Endothelial cell of umbilical vein (primary cell): Measurements from ENCODE around the gene FAM83C. TPM values are rescaled to one million over a fixed set of nuclear protein-coding genes. Genes with fewer than 3 reads are reported as not detected.

Experiments used
- BruUV-seq: library from RNA; stranded (reverse); fragments of 400-500 nt; replicated peaks from 2 replicates; lab custom pipeline; 2021; lab: Mats Ljungman, UMichigan
- CTCF ChIA-PET: fragments of 300-600, 350-600 bp; sonication (Branson Sonifier 250); formaldehyde crosslinking; loops from one replicate; lab custom pipeline; 2021; ENCODE audit warnings: antibody characterized with exemption, inconsistent platforms; lab: Charles Lee
- POLR2A ChIA-PET: fragments of 300-600, 350-600 bp; sonication (Branson Sonifier 250); formaldehyde crosslinking; loops from one replicate; lab custom pipeline; 2021; ENCODE audit warnings: antibody characterized with exemption, inconsistent platforms; lab: Charles Lee
- DNase-seq: peaks from one replicate; pipeline ENCODE4 v3.0.0-alpha.2; 2011; ENCODE audit warnings: low read depth, low spot score
- FAIRE-seq: peaks from 2 replicates; lab custom pipeline; 2011; peaks lifted over from hg19 to GRCh38; lab: Jason Lieb, UNC
- H2AFZ ChIP-seq: 2 replicates; pipeline ENCODE4 v1.6.0; 2012; ENCODE audit warnings: low read depth, low read length, control low read depth, inconsistent platforms
- H3K27ac ChIP-seq: 2 replicates; pipeline ENCODE4 v1.5.1; 2011; ENCODE audit warnings: low read depth, mild to moderate bottlenecking, control low read depth, low read length, moderate library complexity; ENCODE audit not compliant: insufficient read depth
- H3K27me3 ChIP-seq, 2 experiments: 2 replicates each; pipeline versions ENCODE4 v1.6.0 to v1.6.1; 2011; ENCODE audit warnings: low read length in 2 of 2, mixed read lengths in 1 of 2; ENCODE audit not compliant: control insufficient read depth in 2 of 2, insufficient read depth in 2 of 2
- H3K36me3 ChIP-seq, 2 experiments: 2 replicates in 1 of 2; 3 replicates in 1 of 2; pipeline ENCODE4 v1.5.1; 2011; ENCODE audit warnings: low read length in 2 of 2, mild to moderate bottlenecking in 1 of 2, moderate library complexity in 1 of 2; ENCODE audit not compliant: control insufficient read depth in 2 of 2, insufficient read depth in 2 of 2; ENCODE audit errors: extremely low read depth in 1 of 2
- H3K4me1 ChIP-seq: 3 replicates; pipeline ENCODE4 v1.5.1; 2011; ENCODE audit warnings: mild to moderate bottlenecking, low read length; ENCODE audit not compliant: control insufficient read depth, insufficient read depth; ENCODE audit errors: extremely low read depth
- H3K4me2 ChIP-seq: 2 replicates; pipeline ENCODE4 v1.6.1; 2011; ENCODE audit warnings: low read length, control low read depth, mixed read lengths; ENCODE audit not compliant: insufficient read depth
- H3K4me3 ChIP-seq, 3 experiments: fragments of 200-600 bp in 1 of 3; sonication (generic), shearing (Covaris generic) in 1 of 3; replicated peaks in 1 of 3; 2 replicates each; pipeline ENCODE4 v1.5.1; 2011 to 2016; ENCODE audit warnings: control low read depth in 3 of 3, low read length in 3 of 3, mild to moderate bottlenecking in 2 of 3, inconsistent platforms in 1 of 3, low read depth in 1 of 3, moderate library complexity in 1 of 3; ENCODE audit not compliant: insufficient read depth in 1 of 3
- H3K79me2 ChIP-seq: 2 replicates; pipeline ENCODE4 v1.6.0; 2012; ENCODE audit warnings: low read length, inconsistent platforms; ENCODE audit not compliant: control insufficient read depth, insufficient read depth
- H3K9ac ChIP-seq: replicated peaks from 2 replicates; pipeline ENCODE3; 2011; ENCODE audit warnings: low read length, control low read depth; ENCODE audit not compliant: insufficient read depth; ENCODE audit errors: extremely low read depth
- H3K9me1 ChIP-seq: replicated peaks from 3 replicates; pipeline ENCODE4 v1.6.0; 2011; ENCODE audit warnings: mild to moderate bottlenecking, low read length; ENCODE audit not compliant: control insufficient read depth, insufficient read depth; ENCODE audit errors: extremely low read depth
- H3K9me3 ChIP-seq: replicated peaks from 2 replicates; pipeline ENCODE4 v1.5.1; 2012; ENCODE audit warnings: low read length, inconsistent platforms; ENCODE audit not compliant: control insufficient read depth, insufficient read depth
- H4K20me1 ChIP-seq: replicated peaks from 2 replicates; pipeline ENCODE3; 2011; ENCODE audit warnings: mild to moderate bottlenecking, low read length; ENCODE audit not compliant: control insufficient read depth, insufficient read depth; ENCODE audit errors: extremely low read depth
- CTCF ChIP-seq, 2 donors: IDR thresholded peaks; 1 replicate in 1 of 2; 2 replicates in 1 of 2; pipeline ENCODE4 v1.5.1; 2011; ENCODE audit warnings: low read length in 2 of 2, mild to moderate bottlenecking in 2 of 2, moderate library complexity in 2 of 2, control low read depth in 1 of 2, inconsistent platforms in 1 of 2, low read depth in 1 of 2; ENCODE audit not compliant: insufficient read depth in 1 of 2; ENCODE audit errors: extremely low read depth in 1 of 2
- EZH2 ChIP-seq: IDR thresholded peaks from 2 replicates; pipeline ENCODE4 v1.6.1; 2012; ENCODE audit warnings: borderline replicate concordance, low read depth, mild to moderate bottlenecking, moderate library complexity, low read length, inconsistent platforms; ENCODE audit not compliant: severe bottlenecking
- FOS ChIP-seq: IDR thresholded peaks from 2 replicates; pipeline ENCODE4 v1.6.1; 2011; ENCODE audit warnings: mild to moderate bottlenecking, low read length, moderate library complexity, borderline replicate concordance; ENCODE audit not compliant: insufficient read depth
- GATA2 ChIP-seq: IDR thresholded peaks from 2 replicates; pipeline ENCODE4 v1.7.0; 2011; ENCODE audit warnings: low read depth, mild to moderate bottlenecking, moderate library complexity, mixed read lengths, low read length; ENCODE audit not compliant: insufficient read length, insufficient read depth
- JUN ChIP-seq: IDR thresholded peaks from 2 replicates; pipeline ENCODE4 v1.6.1; 2011; ENCODE audit warnings: borderline replicate concordance, low read depth; ENCODE audit not compliant: insufficient read length, insufficient read depth
- MAX ChIP-seq: IDR thresholded peaks from 2 replicates; pipeline ENCODE4 v1.6.1; 2011; ENCODE audit not compliant: insufficient read depth, insufficient read length
- MYC ChIP-seq: IDR thresholded peaks from one replicate; pipeline ENCODE4 v1.6.1; 2011; ENCODE audit warnings: mild to moderate bottlenecking, low read depth, low read length
- POLR2A ChIP-seq: IDR thresholded peaks from 2 replicates; pipeline ENCODE4 v1.6.1; 2012; ENCODE audit warnings: low read depth, mild to moderate bottlenecking, control low read depth, low read length
- POLR2AphosphoS5 ChIP-seq: IDR thresholded peaks from 2 replicates; pipeline ENCODE4 v1.6.1; 2012; ENCODE audit warnings: low read depth, mild to moderate bottlenecking, control low read depth, low read length, moderate library complexity; ENCODE audit not compliant: insufficient read depth
- dilution Hi-C: fragments of 300-500 bp; cut with MboI; formaldehyde crosslinking; loops from one replicate; pipeline ENCODE4 v1.15.0; 2019; ENCODE audit warnings: low sequenced_read_pairs; ENCODE audit not compliant: extremely low pct_ligation_motif_present
- intact Hi-C: fragments of 100-400 bp; cut with micrococcal nuclease; formaldehyde crosslinking; loops from one replicate; pipeline ENCODE4 v1.10.0; 2022
- polyA plus RNA-seq, 4 experiments: library from polyadenylated mRNA; depleted of rRNA in 3 of 4; stranded (reverse) in 3 of 4; unstranded in 1 of 4; fragments of >200 nt; gene quantifications; 2 replicates each; pipeline versions ENCODE4 v1.2.1 to v1.2.3, GENCODE V29; 2011 to 2012; ENCODE audit warnings: missing spikeins in 1 of 4
- total RNA-seq: library from RNA; stranded (reverse); gene quantifications from 2 replicates; pipeline ENCODE4 v1.2.3, GENCODE V29; 2021

The FAM83C gene
- total and polyA plus RNA-seq, 2 donors (not counting 3 experiments of a cell fraction or from before 2014, with no cell fraction given): not detected

GRCh38 chr20:35339007-35339406 is 46.8 kb upstream of the FAM83C start:
- Histone ChIP-seq H3K4me1 (peaks cover 5% of the 10 kb centered on the region), H3K9me3 (no peaks in the 10 kb centered on the region), H4K20me1 (no peaks in the 10 kb centered on the region), H3K9me1 (peaks cover 2% of the 10 kb centered on the region), H3K36me3 (no peaks in the 10 kb centered on the region), H3K9ac (no peak overlapping the region), H3K27ac (no peak overlapping the region), H3K4me2 (no peak overlapping the region), H3K79me2 (no peaks in the 10 kb centered on the region), H2AFZ (no peak overlapping the region), H3K4me3 (no peak overlapping the region), H3K27me3 (no peaks in the 10 kb centered on the region)
- POLR2A ChIA-PET: no interaction called here
- intact Hi-C loops (no loop called here), dilution Hi-C loops (no loop called here)
- DNase-seq: no peak
- no TSS peak for BruUV-seq
- CTCF ChIA-PET: no interaction called here
- FAIRE-seq: no peak
- TF ChIP-seq MAX: no peak
- no peak for TF ChIP-seq JUN
- no peak for TF ChIP-seq EZH2
- no peak for TF ChIP-seq CTCF (IDR thresholded peaks at IDR 0.05; ENCODE audit: extremely low read depth in 1 of 2, insufficient read depth in 1 of 2, low read depth in 1 of 2, low read length in 2 of 2)
- no peak for TF ChIP-seq GATA2
- no peak for TF ChIP-seq MYC
- no peak for TF ChIP-seq FOS
- TF ChIP-seq POLR2A: no peak
- no peak for TF ChIP-seq POLR2AphosphoS5
